Measurements from ENCODE around the gene IGSF9B.

IGSF9B gene

GRCh38 chr11:133993107-133993506 is 36.3 kb upstream of the IGSF9B start:
- TF ChIP-seq ZBTB7A (IDR thresholded peaks at IDR 0.05; ENCODE audit: low read depth) (no peak), TEAD4 (IDR thresholded peaks at IDR 0.05) (no peak), TAF1 (IDR thresholded peaks at IDR 0.05; ENCODE audit: low read depth) (no peak), YY1 (IDR thresholded peaks at IDR 0.05; ENCODE audit: low read depth) (no peak)

- TF ChIP-seq ZBTB7A (IDR thresholded peaks at IDR 0.05; ENCODE audit: low read depth) (no peak), CEBPB (IDR thresholded peaks at IDR 0.05) (no peak), EP300 (IDR thresholded peaks at IDR 0.05; ENCODE audit: borderline replicate concordance) (no peak), TEAD4 (IDR thresholded peaks at IDR 0.05) (no peak), CREB1 (IDR thresholded peaks at IDR 0.05; ENCODE audit: low read depth) (no peak), YY1 (IDR thresholded peaks at IDR 0.05; ENCODE audit: low read depth) (no peak)
Observed at GRCh38 chr11:133992121-133992520, 35.4 kb upstream of the IGSF9B start.

- no peak for TF ChIP-seq EGR1 (IDR thresholded peaks at IDR 0.05)
- TF ChIP-seq TEAD4 (IDR thresholded peaks at IDR 0.05) = no peak
- TF ChIP-seq TCF12 (IDR thresholded peaks at IDR 0.05; ENCODE audit: low read depth) = no peak
- no peak for TF ChIP-seq FOXM1 (IDR thresholded peaks at IDR 0.05; ENCODE audit: borderline replicate concordance, low read depth)
- no peak for TF ChIP-seq RAD21 (IDR thresholded peaks at IDR 0.05; ENCODE audit: low read depth)
- TF ChIP-seq CREB1 (IDR thresholded peaks at IDR 0.05; ENCODE audit: low read depth) = no peak
- TF ChIP-seq ZBTB7A (IDR thresholded peaks at IDR 0.05; ENCODE audit: low read depth) = no peak
- no peak for TF ChIP-seq MAX (IDR thresholded peaks at IDR 0.05)
- TF ChIP-seq TAF1 (IDR thresholded peaks at IDR 0.05; ENCODE audit: low read depth) = no peak
- TF ChIP-seq USF1 (IDR thresholded peaks at IDR 0.05) = no peak
- no peak for TF ChIP-seq NFIC (IDR thresholded peaks at IDR 0.05)
- TF ChIP-seq REST (IDR thresholded peaks at IDR 0.05; ENCODE audit: low read depth) = no peak
- TF ChIP-seq EP300 (IDR thresholded peaks at IDR 0.05; ENCODE audit: borderline replicate concordance) = no peak
- no peak for TF ChIP-seq YY1 (IDR thresholded peaks at IDR 0.05; ENCODE audit: low read depth)
- TF ChIP-seq CEBPB (IDR thresholded peaks at IDR 0.05) = no peak
Observed at GRCh38 chr11:133991101-133991500, 34.3 kb upstream of the IGSF9B start.

- TF ChIP-seq CREB1 (IDR thresholded peaks at IDR 0.05; ENCODE audit: low read depth) (no peak), USF1 (IDR thresholded peaks at IDR 0.05) (no peak), YY1 (IDR thresholded peaks at IDR 0.05; ENCODE audit: low read depth) (no peak), RAD21 (IDR thresholded peaks at IDR 0.05; ENCODE audit: low read depth) (no peak), CEBPB (IDR thresholded peaks at IDR 0.05) (no peak), ZBTB7A (IDR thresholded peaks at IDR 0.05; ENCODE audit: low read depth) (no peak), MAX (IDR thresholded peaks at IDR 0.05) (no peak), TEAD4 (IDR thresholded peaks at IDR 0.05) (no peak), FOXM1 (IDR thresholded peaks at IDR 0.05; ENCODE audit: borderline replicate concordance, low read depth) (no peak)
Observed at GRCh38 chr11:133990501-133990900, 33.7 kb upstream of the IGSF9B start.

- TF ChIP-seq TCF12 (IDR thresholded peaks at IDR 0.05; ENCODE audit: low read depth) (no peak), REST (IDR thresholded peaks at IDR 0.05; ENCODE audit: low read depth) (no peak), TAF1 (IDR thresholded peaks at IDR 0.05; ENCODE audit: low read depth) (no peak), MAX (IDR thresholded peaks at IDR 0.05) (no peak), FOXM1 (IDR thresholded peaks at IDR 0.05; ENCODE audit: borderline replicate concordance, low read depth) (no peak), YY1 (IDR thresholded peaks at IDR 0.05; ENCODE audit: low read depth) (no peak), EP300 (IDR thresholded peaks at IDR 0.05; ENCODE audit: borderline replicate concordance) (no peak), TEAD4 (IDR thresholded peaks at IDR 0.05) (no peak), EGR1 (IDR thresholded peaks at IDR 0.05) (no peak), NFIC (IDR thresholded peaks at IDR 0.05) (no peak)
Observed at GRCh38 chr11:133988686-133989410, 32.1 kb upstream of the IGSF9B start.

GRCh38 chr11:133987171-133987570 is 30.4 kb upstream of the IGSF9B start:
- no peak for TF ChIP-seq NFIC (IDR thresholded peaks at IDR 0.05)
- TF ChIP-seq REST (IDR thresholded peaks at IDR 0.05; ENCODE audit: low read depth) = no peak
- no peak for TF ChIP-seq TEAD4 (IDR thresholded peaks at IDR 0.05)
- no peak for TF ChIP-seq CREB1 (IDR thresholded peaks at IDR 0.05; ENCODE audit: low read depth)
- no peak for TF ChIP-seq TAF1 (IDR thresholded peaks at IDR 0.05; ENCODE audit: low read depth)
- TF ChIP-seq USF1 (IDR thresholded peaks at IDR 0.05) = no peak

Measured in Ishikawa (cell line).